Measurements from ENCODE around the gene SLC44A3.

Gene SLC44A3

GRCh38 chr1:94812985-94813384 is 7.2 kb upstream of the SLC44A3 start:
- H3K27ac ChIP-seq (ENCODE audit: low read depth in 2 of 2, low read length in 2 of 2), result no peak overlapping the region
- H3K9ac ChIP-seq (ENCODE audit: low read depth in 1 of 2, low read length in 2 of 2), result no peak overlapping the region
- peaks cover 5% of the 10 kb centered on the region in 2 donors for H3K4me1 ChIP-seq (ENCODE audit: control insufficient read depth in 2 of 2, insufficient read depth in 2 of 2, low read length in 2 of 2)
- H3K9me3 ChIP-seq (ENCODE audit: control insufficient read depth in 2 of 2, low read length in 2 of 2), result no peaks in the 10 kb centered on the region
- no peaks in the 10 kb centered on the region for H3K27me3 ChIP-seq (ENCODE audit: control insufficient read depth in 2 of 2, insufficient read depth in 2 of 2, low read length in 2 of 2)
- H3K36me3 ChIP-seq (ENCODE audit: control insufficient read depth in 2 of 2, insufficient read depth in 2 of 2, low read length in 2 of 2), result no peaks in the 10 kb centered on the region
- H3K4me3 ChIP-seq (ENCODE audit: low read length in 2 of 2), result no peak overlapping the region

- H3K36me3 ChIP-seq (ENCODE audit: control insufficient read depth in 2 of 2, insufficient read depth in 2 of 2, low read length in 2 of 2), result no peaks in the 10 kb centered on the region
- H3K27ac ChIP-seq (ENCODE audit: low read depth in 2 of 2, low read length in 2 of 2), result no peak overlapping the region
- no peaks in the 10 kb centered on the region for H3K9me3 ChIP-seq (ENCODE audit: control insufficient read depth in 2 of 2, low read length in 2 of 2)
- no peaks in the 10 kb centered on the region for H3K27me3 ChIP-seq (ENCODE audit: control insufficient read depth in 2 of 2, insufficient read depth in 2 of 2, low read length in 2 of 2)
- no peak overlapping the region for H3K4me3 ChIP-seq (ENCODE audit: low read length in 2 of 2)
- H3K4me1 ChIP-seq (ENCODE audit: control insufficient read depth in 2 of 2, insufficient read depth in 2 of 2, low read length in 2 of 2), result peaks cover 7 to 8% of the 10 kb centered on the region in 2 donors
- no peak overlapping the region for H3K9ac ChIP-seq (ENCODE audit: low read depth in 1 of 2, low read length in 2 of 2)
These were observed 4.1 kb upstream of the SLC44A3 start for GRCh38 chr1:94816030-94816429.

GRCh38 chr1:94817712-94818111 is 2.4 kb upstream of the SLC44A3 start:
- peak overlapping the region in 1 of 2 donors; percentile 20 for H3K4me3 ChIP-seq (ENCODE audit: low read length in 2 of 2)
- H3K9ac ChIP-seq (ENCODE audit: low read depth in 1 of 2, low read length in 2 of 2), result no peak overlapping the region
- no peaks in the 10 kb centered on the region for H3K27me3 ChIP-seq (ENCODE audit: control insufficient read depth in 2 of 2, insufficient read depth in 2 of 2, low read length in 2 of 2)
- peak overlapping the region in 1 of 2 donors; percentile 15 for H3K27ac ChIP-seq (ENCODE audit: low read depth in 2 of 2, low read length in 2 of 2)
- H3K9me3 ChIP-seq (ENCODE audit: control insufficient read depth in 2 of 2, low read length in 2 of 2), result no peaks in the 10 kb centered on the region
- H3K4me1 ChIP-seq (ENCODE audit: control insufficient read depth in 2 of 2, insufficient read depth in 2 of 2, low read length in 2 of 2), result peaks cover 9 to 17% of the 10 kb centered on the region in 2 donors
- H3K36me3 ChIP-seq (ENCODE audit: control insufficient read depth in 2 of 2, insufficient read depth in 2 of 2, low read length in 2 of 2), result no peaks in the 10 kb centered on the region

DNA sequence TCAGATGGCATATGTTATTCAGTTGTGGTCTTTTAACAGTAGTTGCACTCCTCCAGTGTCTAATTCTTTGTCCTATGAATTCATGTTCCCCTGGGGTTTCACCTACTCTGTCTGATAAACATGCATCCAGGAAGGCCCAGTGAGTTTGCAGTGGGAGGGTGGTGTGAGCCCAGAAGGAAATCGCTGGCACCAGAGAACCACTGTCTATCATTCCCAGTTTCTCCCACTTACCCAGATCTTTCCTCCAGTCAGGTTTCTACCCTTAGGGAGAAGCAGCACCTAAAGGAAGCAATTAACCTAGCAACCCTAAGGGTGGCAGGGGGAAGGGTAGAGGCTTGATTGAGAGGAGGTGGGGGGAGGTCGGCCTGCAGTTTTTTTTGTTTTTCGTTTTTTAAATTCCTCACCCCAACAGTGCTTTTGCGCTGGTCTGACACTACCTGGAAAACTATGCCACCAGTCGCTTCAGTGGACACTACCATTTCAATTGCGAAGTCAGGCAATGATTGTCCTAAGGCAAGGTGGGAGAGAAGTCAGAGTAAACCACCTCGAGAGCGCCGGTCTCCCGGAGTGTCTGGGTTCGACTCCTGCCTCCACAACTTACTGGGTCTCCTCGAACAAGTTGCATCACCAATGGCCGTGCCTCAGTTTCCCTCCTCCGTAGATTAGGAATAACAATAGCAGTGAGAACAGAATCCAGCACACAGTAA is 766 bp upstream of the SLC44A3 start:
- Histone ChIP-seq H3K4me3 (ENCODE audit: low read length in 2 of 2) (peak overlapping the region; percentile 87 to 94), H3K36me3 (ENCODE audit: control insufficient read depth in 2 of 2, insufficient read depth in 2 of 2, low read length in 2 of 2) (no peaks in the 10 kb centered on the region), H3K9me3 (ENCODE audit: control insufficient read depth in 2 of 2, low read length in 2 of 2) (no peaks in the 10 kb centered on the region), H3K9ac (ENCODE audit: low read depth in 1 of 2, low read length in 2 of 2) (peak overlapping the region; percentile 78 to 92), H3K27ac (ENCODE audit: low read depth in 2 of 2, low read length in 2 of 2) (peak overlapping the region; percentile 82), H3K27me3 (ENCODE audit: control insufficient read depth in 2 of 2, insufficient read depth in 2 of 2, low read length in 2 of 2) (no peaks in the 10 kb centered on the region), H3K4me1 (ENCODE audit: control insufficient read depth in 2 of 2, insufficient read depth in 2 of 2, low read length in 2 of 2) (peaks cover 15 to 24% of the 10 kb centered on the region in 2 donors)

GRCh38 chr1:94820936-94821335 is 779 bp downstream of the SLC44A3 start:
- peak overlapping the region; percentile 82 to 85 for H3K27ac ChIP-seq (ENCODE audit: low read depth in 2 of 2, low read length in 2 of 2)
- peaks cover 4 to 8% of the 10 kb centered on the region in 2 donors for H3K36me3 ChIP-seq (ENCODE audit: control insufficient read depth in 2 of 2, insufficient read depth in 2 of 2, low read length in 2 of 2)
- H3K4me3 ChIP-seq (ENCODE audit: low read length in 2 of 2), result peak overlapping the region; percentile 83 to 87
- H3K4me1 ChIP-seq (ENCODE audit: control insufficient read depth in 2 of 2, insufficient read depth in 2 of 2, low read length in 2 of 2), result peaks cover 15 to 24% of the 10 kb centered on the region in 2 donors
- no peaks in the 10 kb centered on the region for H3K9me3 ChIP-seq (ENCODE audit: control insufficient read depth in 2 of 2, low read length in 2 of 2)
- H3K27me3 ChIP-seq (ENCODE audit: control insufficient read depth in 2 of 2, insufficient read depth in 2 of 2, low read length in 2 of 2), result no peaks in the 10 kb centered on the region
- H3K9ac ChIP-seq (ENCODE audit: low read depth in 1 of 2, low read length in 2 of 2), result peak overlapping the region; percentile 66 to 92

DNA sequence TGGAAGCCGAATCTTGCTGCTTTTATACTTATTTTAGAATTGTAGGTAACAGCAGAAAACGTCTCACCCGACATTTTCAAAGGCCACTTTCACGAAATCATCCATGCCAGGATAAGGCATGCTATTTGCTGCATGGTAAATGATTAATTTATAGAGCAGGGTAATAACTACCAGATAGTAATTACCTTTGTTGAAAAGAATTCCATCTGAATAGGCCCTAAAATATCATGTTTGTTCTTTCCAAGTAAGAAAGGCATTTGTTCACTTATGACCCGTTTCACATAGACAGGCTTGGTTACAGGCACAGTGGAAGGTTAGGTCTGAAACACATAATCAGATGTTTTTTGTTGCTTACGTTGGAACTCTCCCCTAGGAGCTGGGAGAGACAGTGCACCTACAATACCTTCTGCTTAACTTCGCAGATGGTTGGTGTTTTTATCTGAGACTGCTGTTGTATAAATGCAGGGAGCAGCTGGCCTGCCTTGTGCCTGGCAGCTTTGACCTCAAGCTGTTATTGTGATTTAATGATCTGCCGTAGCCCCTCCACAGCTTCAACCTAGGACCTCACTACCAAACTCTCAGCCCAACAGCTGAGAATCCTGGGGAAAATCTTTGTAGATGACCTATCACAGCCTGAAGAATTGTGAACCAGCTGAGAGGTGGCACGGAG is 1.6 kb downstream of the SLC44A3 start:
- peak overlapping the region; percentile 83 to 87 for H3K4me3 ChIP-seq (ENCODE audit: low read length in 2 of 2)

DNA sequence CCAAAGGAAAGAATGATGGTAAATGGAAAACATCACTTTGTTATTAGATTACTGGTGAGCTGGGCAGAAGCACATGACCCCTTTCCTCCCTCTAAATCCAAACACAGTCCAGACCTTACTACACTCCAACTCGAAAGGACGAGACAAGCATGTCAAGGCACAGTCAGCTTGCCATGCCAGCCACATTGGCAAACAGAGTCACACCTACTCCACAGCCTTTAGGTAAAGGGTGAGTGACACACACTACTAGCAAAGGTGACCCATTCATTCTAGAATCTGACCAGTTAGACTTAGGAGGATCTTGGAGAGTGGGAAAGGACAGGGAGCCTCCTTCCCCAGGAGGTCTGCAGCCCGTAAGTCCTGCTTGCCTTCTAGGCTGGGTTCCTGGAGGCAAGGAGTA is 3.0 kb downstream of the SLC44A3 start:
- H3K4me1 ChIP-seq (ENCODE audit: control insufficient read depth in 2 of 2, insufficient read depth in 2 of 2, low read length in 2 of 2), result peaks cover 14 to 24% of the 10 kb centered on the region in 2 donors
- peak overlapping the region in 1 of 2 donors; percentile 33 for H3K27ac ChIP-seq (ENCODE audit: low read depth in 2 of 2, low read length in 2 of 2)
- H3K4me3 ChIP-seq (ENCODE audit: low read length in 2 of 2), result peak overlapping the region; percentile 20 to 34
- H3K36me3 ChIP-seq (ENCODE audit: control insufficient read depth in 2 of 2, insufficient read depth in 2 of 2, low read length in 2 of 2), result peaks cover 21 to 23% of the 10 kb centered on the region in 2 donors
- no peaks in the 10 kb centered on the region for H3K27me3 ChIP-seq (ENCODE audit: control insufficient read depth in 2 of 2, insufficient read depth in 2 of 2, low read length in 2 of 2)
- peak overlapping the region in 1 of 2 donors; percentile 9 for H3K9ac ChIP-seq (ENCODE audit: low read depth in 1 of 2, low read length in 2 of 2)
- no peaks in the 10 kb centered on the region for H3K9me3 ChIP-seq (ENCODE audit: control insufficient read depth in 2 of 2, low read length in 2 of 2)

More for the DNA sequence above, 1.6 kb downstream of the SLC44A3 start:
- Histone ChIP-seq H3K27me3 (ENCODE audit: control insufficient read depth in 2 of 2, insufficient read depth in 2 of 2, low read length in 2 of 2) (no peaks in the 10 kb centered on the region), H3K4me1 (ENCODE audit: control insufficient read depth in 2 of 2, insufficient read depth in 2 of 2, low read length in 2 of 2) (peaks cover 15 to 24% of the 10 kb centered on the region in 2 donors), H3K27ac (ENCODE audit: low read depth in 2 of 2, low read length in 2 of 2) (peak overlapping the region; percentile 82 to 85), H3K9ac (ENCODE audit: low read depth in 1 of 2, low read length in 2 of 2) (peak overlapping the region; percentile 66 to 92), H3K36me3 (ENCODE audit: control insufficient read depth in 2 of 2, insufficient read depth in 2 of 2, low read length in 2 of 2) (peaks cover 8 to 13% of the 10 kb centered on the region in 2 donors), H3K9me3 (ENCODE audit: control insufficient read depth in 2 of 2, low read length in 2 of 2) (no peaks in the 10 kb centered on the region)

DNA sequence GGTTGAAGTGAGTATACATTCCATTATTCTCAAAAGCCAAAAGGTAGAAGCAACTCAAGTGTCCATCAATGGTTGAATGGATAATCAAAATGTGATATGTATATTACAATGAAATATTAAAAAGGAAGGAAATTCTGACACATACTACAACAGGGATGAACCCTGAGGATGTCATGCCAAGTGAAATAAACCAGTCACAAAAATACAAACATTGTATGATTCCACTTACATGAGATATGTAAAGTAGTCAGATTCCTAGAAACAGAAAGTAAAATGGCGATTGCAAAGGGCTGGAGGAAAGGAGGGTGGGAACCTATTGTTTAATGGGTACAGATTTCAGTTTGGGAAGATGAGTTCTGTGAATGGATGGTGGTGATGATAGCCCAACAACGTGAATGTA is 5.8 kb downstream of the SLC44A3 start:
- no peaks in the 10 kb centered on the region for H3K27me3 ChIP-seq (ENCODE audit: control insufficient read depth in 2 of 2, insufficient read depth in 2 of 2, low read length in 2 of 2)
- no peaks in the 10 kb centered on the region for H3K9me3 ChIP-seq (ENCODE audit: control insufficient read depth in 2 of 2, low read length in 2 of 2)
- peaks cover 29 to 31% of the 10 kb centered on the region in 2 donors for H3K36me3 ChIP-seq (ENCODE audit: control insufficient read depth in 2 of 2, insufficient read depth in 2 of 2, low read length in 2 of 2)
- H3K4me3 ChIP-seq (ENCODE audit: low read length in 2 of 2), result no peak overlapping the region
- no peak overlapping the region for H3K9ac ChIP-seq (ENCODE audit: low read depth in 1 of 2, low read length in 2 of 2)
- no peak overlapping the region for H3K27ac ChIP-seq (ENCODE audit: low read depth in 2 of 2, low read length in 2 of 2)
- peaks cover 9 to 16% of the 10 kb centered on the region in 2 donors for H3K4me1 ChIP-seq (ENCODE audit: control insufficient read depth in 2 of 2, insufficient read depth in 2 of 2, low read length in 2 of 2)

DNA sequence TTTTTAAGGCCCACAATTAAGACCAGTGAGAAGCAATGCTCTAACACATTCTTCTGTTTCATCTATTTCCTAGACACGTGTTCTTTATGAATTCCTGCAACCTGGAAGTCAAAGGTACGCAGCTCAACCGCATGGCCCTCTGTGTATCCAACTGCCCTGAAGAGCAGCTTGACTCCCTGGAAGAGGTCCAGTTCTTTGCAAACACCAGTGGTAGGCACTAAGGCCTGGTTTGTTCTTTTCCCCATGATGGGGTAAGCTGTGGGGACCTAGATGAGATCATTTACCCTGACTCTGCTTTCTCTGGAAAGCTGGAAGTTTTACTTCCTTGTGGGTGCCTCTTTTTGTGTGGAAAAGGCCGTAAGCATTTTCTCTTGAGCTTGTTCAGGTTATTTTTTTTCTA is 7.3 kb downstream of the SLC44A3 start:
- Histone ChIP-seq H3K4me1 (ENCODE audit: control insufficient read depth in 2 of 2, insufficient read depth in 2 of 2, low read length in 2 of 2) (peaks cover 8 to 9% of the 10 kb centered on the region in 2 donors), H3K9ac (ENCODE audit: low read depth in 1 of 2, low read length in 2 of 2) (no peak overlapping the region), H3K36me3 (ENCODE audit: control insufficient read depth in 2 of 2, insufficient read depth in 2 of 2, low read length in 2 of 2) (peaks cover 32 to 39% of the 10 kb centered on the region in 2 donors), H3K27ac (ENCODE audit: low read depth in 2 of 2, low read length in 2 of 2) (no peak overlapping the region), H3K27me3 (ENCODE audit: control insufficient read depth in 2 of 2, insufficient read depth in 2 of 2, low read length in 2 of 2) (no peaks in the 10 kb centered on the region), H3K9me3 (ENCODE audit: control insufficient read depth in 2 of 2, low read length in 2 of 2) (no peaks in the 10 kb centered on the region), H3K4me3 (ENCODE audit: low read length in 2 of 2) (no peak overlapping the region)

DNA sequence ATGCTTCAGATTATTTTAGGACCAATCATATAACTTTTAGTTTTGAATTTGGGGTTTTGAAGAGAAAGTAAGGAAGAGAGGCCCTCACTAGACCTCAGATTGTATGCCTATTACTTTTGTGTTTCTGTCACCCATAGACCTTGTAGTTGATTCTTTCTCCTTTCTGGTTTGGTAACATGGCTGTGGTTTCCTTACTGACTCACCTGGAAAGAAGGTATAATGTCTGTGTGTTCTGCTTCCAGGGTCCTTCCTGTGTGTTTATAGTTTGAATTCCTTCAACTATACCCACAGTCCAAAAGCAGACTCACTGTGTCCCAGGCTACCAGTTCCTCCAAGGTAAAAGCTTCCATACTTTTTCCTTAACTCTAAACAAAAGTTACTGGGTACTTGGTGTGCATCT is 8.1 kb downstream of the SLC44A3 start:
- peaks cover 32 to 39% of the 10 kb centered on the region in 2 donors for H3K36me3 ChIP-seq (ENCODE audit: control insufficient read depth in 2 of 2, insufficient read depth in 2 of 2, low read length in 2 of 2)
- H3K4me1 ChIP-seq (ENCODE audit: control insufficient read depth in 2 of 2, insufficient read depth in 2 of 2, low read length in 2 of 2), result peaks cover under 1 to 1% of the 10 kb centered on the region in 2 donors
- H3K9me3 ChIP-seq (ENCODE audit: control insufficient read depth in 2 of 2, low read length in 2 of 2), result no peaks in the 10 kb centered on the region
- no peak overlapping the region for H3K27ac ChIP-seq (ENCODE audit: low read depth in 2 of 2, low read length in 2 of 2)
- no peaks in the 10 kb centered on the region for H3K27me3 ChIP-seq (ENCODE audit: control insufficient read depth in 2 of 2, insufficient read depth in 2 of 2, low read length in 2 of 2)
- no peak overlapping the region for H3K4me3 ChIP-seq (ENCODE audit: low read length in 2 of 2)
- no peak overlapping the region for H3K9ac ChIP-seq (ENCODE audit: low read depth in 1 of 2, low read length in 2 of 2)
